NCI-H2107 (cell line): ENCODE measurements around the gene KRT25.
"Not testable (repeated sequence)": the region's sequence is repeated elsewhere in the genome, so short reads cannot be mapped to it uniquely, and the experiment has no call there.

Source experiments
- DNase-seq: peaks from one replicate; lab custom pipeline; 2025; lab: John Stamatoyannopoulos, UW

The KRT25 gene

DNA sequence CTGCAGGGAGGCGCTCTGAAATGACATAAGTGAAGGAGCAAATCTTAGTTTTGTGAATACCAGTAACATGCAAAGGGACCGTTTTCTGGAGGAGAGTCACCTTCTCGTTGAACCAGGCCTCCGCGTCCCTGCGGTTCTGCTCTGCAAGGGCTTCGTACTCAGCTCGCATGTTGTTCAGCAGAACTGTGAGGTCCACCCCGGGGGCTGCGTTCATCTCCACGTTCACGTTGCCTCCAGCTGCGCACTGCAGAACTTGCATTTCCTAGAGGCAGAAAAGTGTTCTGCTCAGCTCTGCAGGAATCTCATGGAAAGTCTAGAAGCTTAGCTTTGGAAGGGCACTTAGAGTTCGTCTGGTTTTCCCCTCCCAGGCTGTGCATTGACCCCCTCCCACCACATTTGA, 4.1 kb downstream of the KRT25 start:
- no peak for DNase-seq

DNA sequence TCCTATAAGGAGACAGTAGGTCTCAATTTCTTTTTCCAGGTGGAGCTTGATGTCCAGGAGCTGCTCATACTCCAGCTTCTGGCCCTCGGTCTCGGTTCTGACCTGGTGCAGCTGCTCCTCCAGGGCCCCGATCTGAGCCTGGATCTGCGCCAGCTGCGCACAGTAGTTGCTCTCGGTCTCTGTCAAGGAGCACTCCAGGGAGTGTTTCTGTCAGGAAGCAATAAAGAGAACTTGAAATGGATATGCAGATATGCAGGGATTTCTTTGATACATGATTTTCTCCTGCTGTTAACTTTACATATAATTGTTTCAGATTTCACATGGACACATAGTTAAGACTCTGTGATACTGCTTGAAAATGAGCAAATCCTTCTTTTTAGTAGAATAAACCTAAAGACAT, 4.7 kb downstream of the KRT25 start:
- no peak for DNase-seq

DNA sequence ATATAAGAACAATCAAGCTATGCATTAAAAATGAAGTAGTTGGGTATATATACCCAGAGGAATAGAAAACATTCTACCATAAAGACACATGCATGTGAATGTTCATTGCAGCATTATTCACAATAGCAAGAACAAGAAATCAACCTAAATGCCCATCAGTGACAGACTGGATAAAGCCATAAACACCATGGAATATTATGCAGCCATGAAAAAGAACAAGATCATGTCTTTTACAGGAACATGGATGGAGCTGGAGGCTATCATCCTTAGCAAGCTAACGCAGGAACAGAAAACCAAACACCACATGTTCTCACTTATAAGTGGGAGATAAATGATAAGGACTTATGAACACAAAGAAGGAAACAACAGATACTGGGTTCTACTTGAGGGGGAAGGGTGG, 6.5 kb downstream of the KRT25 start:
- DNase-seq, result not testable (repeated sequence)

DNA sequence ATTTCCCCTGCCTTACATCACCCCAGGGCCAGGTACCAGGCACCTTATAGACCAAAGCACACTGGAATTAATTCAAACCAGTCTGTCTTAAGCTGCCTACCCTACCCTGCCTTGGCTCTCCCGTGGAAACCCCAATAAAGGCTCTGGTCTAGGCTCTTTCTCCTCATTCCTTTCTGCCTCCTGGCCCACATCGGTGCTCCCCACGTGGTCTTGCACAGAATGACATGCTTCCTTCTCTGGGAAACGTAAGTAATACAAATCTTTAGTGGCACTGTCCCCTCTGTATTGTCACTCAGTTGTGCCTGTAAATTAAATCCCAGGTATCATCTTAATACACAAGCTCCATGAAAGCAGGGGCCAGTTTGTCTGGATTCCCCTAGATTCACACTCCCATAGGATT, 16.6 kb downstream of the KRT25 start:
- DNase-seq, result no peak

DNA sequence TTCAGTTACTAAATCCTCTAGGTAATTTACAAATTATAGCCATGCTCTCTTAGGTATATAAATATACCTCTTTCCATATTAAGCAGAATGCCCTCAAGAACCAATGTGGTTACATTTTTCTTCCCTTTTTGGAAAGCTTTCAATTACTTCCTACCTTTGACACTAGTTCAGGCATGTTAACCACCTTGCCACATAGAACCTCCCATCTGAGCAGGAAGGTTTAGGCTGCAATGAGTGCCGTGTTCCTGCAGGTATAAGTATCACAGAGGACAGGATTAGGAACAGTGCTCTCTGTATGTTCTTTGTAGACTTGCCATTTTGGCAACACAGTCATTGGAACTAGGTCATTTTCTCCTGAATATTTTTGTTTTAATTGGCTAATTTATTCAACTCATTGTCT, 20.1 kb downstream of the KRT25 start:
- DNase-seq, result no peak

DNA sequence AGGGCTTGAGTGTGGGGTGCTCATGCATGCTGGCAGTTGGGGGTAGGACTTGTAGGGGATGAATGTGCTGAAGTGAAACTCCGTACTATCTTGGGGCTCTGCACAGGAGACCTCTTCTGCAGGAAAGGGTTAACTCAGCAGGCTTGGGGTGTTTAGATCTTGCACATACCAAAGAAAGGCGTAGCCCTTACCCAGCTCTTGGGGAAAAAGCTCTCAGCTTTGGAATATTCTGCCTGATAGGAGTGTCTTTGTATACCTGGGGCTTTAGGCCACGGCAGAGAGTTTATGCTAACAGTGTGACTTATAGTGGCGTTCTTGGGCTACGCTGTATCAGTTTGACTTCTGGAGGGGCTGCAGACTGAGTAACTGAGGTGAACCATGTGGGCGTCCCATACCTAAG, 21.1 kb downstream of the KRT25 start:
- no peak for DNase-seq

DNA sequence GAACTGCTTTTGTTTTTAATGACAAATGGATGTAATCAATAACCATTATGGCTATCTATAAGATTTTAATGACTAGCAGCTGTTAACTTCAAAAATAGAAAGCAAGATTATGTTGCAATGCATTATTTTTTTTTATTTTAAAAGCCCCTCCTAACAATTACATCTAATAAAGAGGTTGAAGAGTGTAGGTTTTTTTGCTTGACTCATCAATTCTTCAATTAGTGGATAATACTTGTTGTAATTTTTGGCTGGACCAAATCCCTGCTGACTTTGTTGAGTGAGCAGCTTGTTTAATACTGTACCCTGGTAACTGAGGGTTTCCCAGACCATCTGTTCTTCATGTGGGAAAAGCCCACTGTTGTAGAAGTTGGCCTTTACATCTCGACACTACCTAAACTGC, 24.2 kb downstream of the KRT25 start:
- DNase-seq, result no peak

DNA sequence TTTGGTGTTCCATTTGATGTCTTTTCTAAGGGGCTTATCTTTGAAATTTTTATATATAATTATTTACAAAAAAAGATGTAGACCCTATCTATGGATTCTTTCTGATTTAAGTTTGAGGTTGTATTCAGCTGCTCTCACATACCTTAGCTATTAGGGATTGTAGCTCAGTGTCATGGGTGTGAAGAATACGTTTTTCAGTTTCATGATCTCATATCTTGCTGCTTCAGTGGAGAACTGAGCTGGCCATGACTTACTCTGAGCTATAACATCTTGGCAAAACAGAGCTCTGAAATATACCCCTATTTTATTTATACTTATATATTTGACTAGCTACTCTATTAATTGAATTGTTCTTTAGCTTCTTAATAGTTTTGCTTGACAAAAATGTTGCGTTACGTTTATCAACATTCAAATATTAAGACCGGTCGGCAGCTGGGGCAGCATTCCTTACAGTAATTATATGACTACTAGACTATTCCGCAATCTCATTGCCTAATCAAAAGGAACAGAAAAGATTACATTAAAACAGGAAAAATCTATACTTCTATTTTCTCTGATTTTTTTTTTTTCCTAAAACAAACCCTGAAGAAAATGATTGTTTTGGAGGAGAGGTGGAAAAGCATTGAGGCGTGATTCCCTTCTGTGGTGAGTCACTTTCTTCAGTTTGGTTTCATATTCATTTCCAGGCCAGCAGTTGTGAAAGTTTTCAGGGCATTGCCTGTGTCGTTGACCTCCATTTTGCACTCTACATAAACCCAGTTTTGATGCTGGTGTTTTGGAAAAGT, 27.5 kb downstream of the KRT25 start:
- no peak for DNase-seq

DNA sequence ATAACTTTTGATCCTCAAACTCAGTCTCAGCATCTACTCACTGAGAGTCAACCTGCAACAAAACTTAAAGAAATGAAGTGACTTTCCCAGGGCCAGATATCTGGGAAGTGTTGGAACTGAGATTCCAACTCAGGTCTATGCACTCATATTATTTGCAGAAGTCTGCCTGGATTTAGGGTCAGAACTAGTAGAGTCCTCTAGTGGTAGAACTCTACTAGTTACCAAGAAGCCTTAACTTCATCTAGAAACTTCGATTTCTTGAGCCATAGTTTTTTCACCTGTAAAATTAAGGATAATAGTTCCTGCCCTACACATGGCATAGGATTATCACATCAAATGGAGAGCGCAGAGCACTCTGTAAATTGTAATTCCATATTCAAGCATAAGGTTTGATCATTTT, 28.2 kb downstream of the KRT25 start:
- no peak for DNase-seq

DNA sequence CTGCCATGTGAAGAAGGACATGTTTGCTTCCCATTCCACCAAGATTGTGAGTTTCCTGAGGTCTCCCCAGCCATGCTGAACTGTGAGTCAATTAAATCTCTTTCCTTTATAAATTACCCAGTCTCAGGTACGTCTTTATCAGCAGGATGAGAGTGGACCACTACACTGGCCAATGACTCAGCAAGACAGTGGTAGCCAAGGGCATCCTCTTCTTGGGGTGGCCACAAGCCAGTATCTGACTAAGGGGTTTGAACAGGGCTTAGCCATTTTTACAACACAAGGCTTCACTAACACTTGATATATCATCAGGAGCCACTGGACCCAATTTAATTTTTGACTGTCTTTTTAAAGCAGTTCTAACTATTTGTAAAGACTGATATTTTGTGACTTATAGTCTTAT, 30.5 kb downstream of the KRT25 start:
- DNase-seq, result no peak

DNA sequence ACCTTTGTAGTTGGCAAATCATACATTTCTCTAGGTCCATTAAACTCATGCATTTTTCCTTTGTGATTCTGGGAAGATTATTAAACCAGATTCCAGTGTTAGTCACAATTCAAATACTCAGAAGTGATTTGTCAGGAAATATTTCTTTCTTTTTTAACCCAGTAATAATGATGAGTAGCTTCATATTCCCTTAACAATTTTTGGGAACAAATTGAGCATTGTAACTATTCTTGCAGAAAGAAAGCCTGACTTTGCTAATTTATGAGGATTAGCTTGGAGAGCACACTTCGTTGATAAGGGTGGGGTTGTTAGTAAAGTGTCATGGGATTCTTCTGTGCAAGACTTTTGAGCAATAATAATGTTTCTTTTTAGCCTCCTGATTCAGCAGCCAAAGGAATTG, 32.9 kb downstream of the KRT25 start:
- DNase-seq, result no peak

DNA sequence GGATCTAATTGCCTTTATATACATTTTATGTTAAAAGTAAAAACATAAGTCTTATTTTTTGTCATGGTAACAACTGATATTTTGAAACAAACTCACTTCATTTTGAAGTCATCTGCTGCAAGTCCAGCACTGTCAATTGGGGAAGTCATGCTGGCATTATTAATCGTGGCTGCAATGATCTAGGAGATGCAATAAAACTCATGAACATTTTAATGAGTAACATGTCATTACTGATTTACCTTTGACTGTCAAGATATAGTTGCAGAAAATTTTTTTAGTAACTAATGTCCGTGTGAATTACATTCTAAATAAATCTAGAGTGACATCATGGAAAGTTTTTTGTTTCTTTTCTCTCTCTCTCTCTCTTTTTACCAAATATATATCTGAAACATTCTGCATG, 34.2 kb downstream of the KRT25 start:
- no peak for DNase-seq

DNA sequence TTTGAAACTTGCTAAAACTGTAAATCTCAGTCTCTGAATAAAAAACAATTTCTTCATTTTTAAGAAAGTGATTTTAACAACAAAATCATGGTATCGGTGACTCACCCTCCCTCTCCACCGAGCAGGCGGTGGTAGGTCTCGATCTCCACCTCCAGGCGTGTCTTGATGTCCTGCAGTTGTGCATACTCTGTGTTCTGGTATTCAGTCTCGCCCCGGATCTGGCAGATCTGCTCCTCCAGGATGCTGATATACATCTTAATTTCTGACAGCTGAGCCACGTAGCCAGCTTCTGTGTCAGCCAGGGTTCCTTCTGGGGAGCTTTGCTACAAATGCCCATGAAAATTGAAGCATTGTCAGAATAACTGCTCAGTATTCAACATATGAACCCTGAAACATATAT, 36.2 kb downstream of the KRT25 start:
- DNase-seq, result no peak

DNA sequence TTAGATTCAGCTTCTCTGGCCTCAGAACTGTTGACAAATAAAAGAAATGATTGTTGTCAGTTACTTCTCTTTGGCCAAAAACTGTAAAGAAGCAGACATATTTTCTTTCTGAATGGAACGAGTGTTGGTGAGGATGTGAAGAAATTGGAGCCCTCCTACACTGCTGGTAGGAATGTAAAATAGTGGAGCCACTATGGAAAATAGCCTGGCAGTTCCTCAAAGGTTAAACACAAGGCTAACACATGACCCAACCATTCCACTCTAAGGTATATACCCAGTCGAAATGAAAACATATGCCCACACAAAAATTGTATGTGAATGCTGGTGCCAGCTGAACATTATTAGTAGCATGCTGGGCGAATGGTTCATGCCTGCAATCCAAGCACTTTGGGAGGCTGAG, 37.4 kb downstream of the KRT25 start:
- DNase-seq, result no peak

DNA sequence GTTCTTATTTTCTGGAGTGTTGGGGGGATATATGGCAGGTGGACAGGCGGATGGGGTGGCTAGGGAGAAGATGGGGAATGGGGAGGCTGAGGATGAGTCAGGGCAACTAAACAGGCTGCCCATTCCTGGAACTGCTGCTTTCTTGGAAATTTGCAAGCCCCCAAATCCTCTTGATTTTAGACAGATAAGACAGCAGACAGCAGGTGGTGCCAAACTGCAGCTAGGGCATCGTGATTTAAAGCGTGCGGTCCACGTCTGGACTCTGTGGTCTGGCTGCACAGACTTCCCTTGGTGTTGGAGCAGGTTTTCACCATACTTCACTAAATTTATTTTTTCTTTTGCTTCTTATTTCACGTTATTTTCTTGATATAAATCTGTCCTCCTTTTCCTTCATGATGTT, 40.7 kb downstream of the KRT25 start:
- DNase-seq, result no peak

DNA sequence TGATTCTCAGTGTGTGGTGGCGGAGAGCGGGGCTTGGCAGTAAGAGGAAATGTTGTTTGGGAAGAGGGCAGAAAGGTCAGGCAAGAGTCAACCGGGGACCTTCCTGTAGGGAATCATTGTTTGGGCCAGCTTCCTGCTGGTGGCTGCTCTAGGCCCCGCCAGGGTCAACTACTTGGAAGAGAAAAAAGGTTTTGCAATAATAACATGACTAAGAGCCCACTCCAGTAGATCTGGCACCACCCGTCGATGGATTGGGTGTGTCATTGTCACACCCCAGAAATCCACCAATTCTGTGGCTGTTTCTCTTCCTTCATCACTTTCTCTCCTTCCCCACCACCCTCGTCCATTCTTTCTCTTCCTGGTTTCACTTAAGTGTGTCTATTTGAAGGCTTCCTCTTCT, 47.4 kb downstream of the KRT25 start:
- no peak for DNase-seq

DNA sequence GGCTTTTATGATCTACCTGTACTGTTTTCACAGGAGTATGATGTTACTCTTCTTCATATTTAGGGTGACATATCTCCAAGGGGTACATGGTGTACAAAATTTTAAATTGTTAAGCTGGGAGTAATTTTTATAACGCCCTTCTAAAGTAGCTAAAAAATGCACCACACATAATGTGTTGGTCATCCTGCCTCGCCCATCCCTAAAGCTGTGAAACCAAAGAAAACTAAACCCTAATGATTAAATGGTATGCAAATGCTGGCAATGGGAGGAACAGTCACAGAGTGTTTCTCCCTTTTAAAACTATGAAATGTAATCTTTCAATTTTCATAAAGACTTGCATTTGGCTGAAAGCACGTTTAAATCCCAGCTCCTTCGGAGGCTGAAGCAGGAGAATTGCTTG, 49.5 kb downstream of the KRT25 start:
- DNase-seq, result no peak

DNA sequence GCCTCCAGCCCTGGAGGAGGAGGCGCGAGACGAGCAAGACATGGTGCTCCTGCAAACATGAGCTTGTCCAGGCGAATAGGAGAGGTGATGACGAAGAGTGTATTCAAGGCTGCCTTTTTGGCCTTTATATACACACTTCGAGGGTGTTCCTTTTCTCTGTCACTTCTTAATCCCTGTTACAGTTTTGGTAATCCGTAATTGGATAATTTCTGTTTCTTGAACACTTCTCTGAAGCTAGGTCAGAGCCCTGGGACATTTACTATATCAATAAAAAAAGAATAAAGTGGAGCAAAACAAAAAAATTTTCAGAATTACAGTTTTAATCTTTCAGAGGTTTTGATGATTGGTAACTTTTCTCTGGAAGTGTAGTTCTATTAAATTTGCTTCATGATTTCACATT, 51.5 kb downstream of the KRT25 start, which contains the start of gene KRT24:
Gene KRT24 (minus strand): TSS at position 101 of the 400 bp plus-strand sequence. CDS start 59 bp downstream, at position 42.
- DNase-seq, result no peak

DNA sequence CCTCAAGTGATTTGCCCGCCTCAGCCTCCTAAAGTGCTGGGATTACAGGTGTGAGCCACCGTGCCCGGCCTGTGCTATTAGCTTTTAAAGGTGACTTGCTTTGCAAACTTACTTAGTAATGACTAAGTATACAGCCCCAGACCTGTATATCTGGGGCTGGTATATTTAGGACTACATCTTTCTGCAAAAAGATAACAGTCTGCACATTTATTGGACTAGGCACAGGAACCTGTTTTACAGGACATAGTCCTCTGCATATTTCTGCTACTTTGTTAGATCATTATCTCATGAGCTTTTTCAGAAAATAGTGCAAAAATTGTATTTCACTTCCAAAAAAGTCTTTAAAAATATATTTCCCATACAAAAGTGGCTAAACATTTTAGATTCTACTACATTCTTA, 52.9 kb downstream of the KRT25 start:
- no peak for DNase-seq

DNA sequence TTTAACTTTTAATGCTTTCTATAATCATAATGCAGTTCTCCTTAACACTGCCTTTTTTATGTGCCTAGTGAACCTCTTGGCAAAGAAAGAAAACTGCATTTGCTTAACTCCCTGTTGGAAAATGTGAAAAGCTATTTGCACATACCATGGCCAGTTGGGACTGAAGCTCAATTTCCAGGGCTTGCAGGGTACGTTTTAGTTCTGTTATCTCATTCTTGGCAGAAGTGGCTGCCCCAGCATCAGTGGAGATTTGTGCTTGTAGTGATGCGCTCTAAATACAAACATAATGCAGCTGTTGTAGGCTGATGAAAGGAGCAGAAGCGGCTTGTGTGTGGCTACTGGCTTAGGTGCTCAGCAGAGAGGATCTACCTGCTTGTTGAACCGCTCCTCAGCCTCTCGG, 55.3 kb downstream of the KRT25 start:
- DNase-seq, result no peak

DNA sequence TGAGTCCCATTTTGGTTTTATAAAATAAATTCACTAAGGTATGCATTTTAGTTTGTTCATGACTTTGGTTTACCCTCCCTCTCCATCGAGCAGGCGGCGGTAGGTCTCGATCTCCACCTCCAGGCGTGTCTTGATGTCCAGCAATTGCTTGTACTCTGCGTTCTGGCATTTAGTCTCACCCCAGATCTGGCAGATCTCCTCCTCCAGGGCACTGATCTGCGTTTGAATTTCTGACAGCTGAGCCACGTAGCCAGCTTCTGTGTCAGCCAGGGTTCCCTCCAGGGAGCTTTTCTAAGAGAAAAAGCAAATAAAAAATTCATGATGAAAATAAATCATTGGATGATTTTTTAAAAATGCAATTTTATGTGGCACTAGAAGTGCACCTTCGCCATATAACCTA, 55.8 kb downstream of the KRT25 start:
- DNase-seq, result no peak
